Spleen (tissue), 11 donors: ENCODE data around the gene ZDHHC17. TPM values are rescaled to one million over a fixed set of nuclear protein-coding genes. Genes with fewer than 3 reads are reported as not detected.

Experiments
- DNase-seq: peaks from one replicate; pipeline ENCODE4 v3.0.0-alpha.2; 2020
- H3K27ac ChIP-seq, 8 donors: fragments of 200-600 bp; sonication (generic) in 7 of 8; 1 replicate in 4 of 8; 2 replicates in 4 of 8; pipeline versions ENCODE4 v1.5.0 to v1.8.0; 2016 to 2021; ENCODE audit warnings: inconsistent platforms in 4 of 8, mild to moderate bottlenecking in 4 of 8, moderate library complexity in 1 of 8
- H3K27me3 ChIP-seq, 7 donors: fragments of 200-600 bp; sonication (generic) in 6 of 7; replicated peaks in 1 of 7; 1 replicate in 4 of 7; 2 replicates in 3 of 7; pipeline versions ENCODE4 v1.5.0 to v1.8.0; 2016 to 2021; ENCODE audit warnings: inconsistent platforms in 3 of 7, mild to moderate bottlenecking in 1 of 7
- H3K36me3 ChIP-seq, 6 donors: fragments of 200-600 bp; sonication (generic) in 5 of 6; 1 replicate in 4 of 6; 2 replicates in 2 of 6; pipeline versions ENCODE4 v1.5.0 to v1.8.0; 2016 to 2021; ENCODE audit warnings: inconsistent platforms in 2 of 6
- H3K4me1 ChIP-seq, 6 donors: fragments of 200-600 bp; sonication (generic) in 5 of 6; 1 replicate in 3 of 6; 2 replicates in 3 of 6; pipeline versions ENCODE4 v1.5.0 to v1.8.0; 2016 to 2021; ENCODE audit warnings: inconsistent platforms in 3 of 6
- H3K4me3 ChIP-seq, 8 donors: fragments of 200-600 bp; sonication (generic) in 7 of 8; 1 replicate in 4 of 8; 2 replicates in 4 of 8; pipeline versions ENCODE4 v1.5.0 to v1.8.0; 2016 to 2021; ENCODE audit warnings: inconsistent platforms in 4 of 8, mild to moderate bottlenecking in 4 of 8, moderate library complexity in 2 of 8
- H3K9me3 ChIP-seq, 8 donors: fragments of 200-600 bp; sonication (generic) in 7 of 8; 1 replicate in 4 of 8; 2 replicates in 4 of 8; pipeline versions ENCODE4 v1.5.0 to v1.8.0; 2016 to 2021; ENCODE audit warnings: inconsistent platforms in 4 of 8
- POLR2A ChIP-seq, 3 donors: fragments of 450-650 bp; IDR thresholded peaks; one replicate each; pipeline ENCODE4 v1.5.1; 2017; ENCODE audit warnings: antibody characterized with exemption in 3 of 3, mild to moderate bottlenecking in 1 of 3
- POLR2AphosphoS5 ChIP-seq, 3 donors: sonication (generic); formaldehyde crosslinking; IDR thresholded peaks; one replicate each; pipeline ENCODE4 v1.5.1; 2017; ENCODE audit warnings: antibody characterized with exemption in 3 of 3
- WGBS, 5 donors: extraction: QIAGEN DNeasy Blood & Tissue Kit in 3 of 5; methylation state at CpG; one replicate each; pipeline versions ENCODE4 v1.1.5 to v1.1.7; 2013 to 2018; 5-methylcytosine and 5-hydroxymethylcytosine counted together
- intact Hi-C: fragments of 100-400 bp; cut with DNase I; formaldehyde crosslinking; loops from one replicate; pipeline ENCODE4 v1.15.0; 2023; ENCODE audit warnings: low total_unique reads
- polyA plus RNA-seq, 3 donors: library from polyadenylated mRNA; stranded (reverse); fragments of 200-250 nt; gene quantifications; one replicate each; pipeline ENCODE4 v1.2.1, GENCODE V29; 2013
- total RNA-seq, 7 donors: library from RNA; depleted of rRNA in 3 of 7; stranded (reverse); fragments of >200 nt in 3 of 7; fragmentation: NEBNext Ultra II Directional in 4 of 7; extraction: Animal tissue kit (Norgen Biotek cat#: 25700) in 4 of 7; gene quantifications; one replicate each; pipeline versions ENCODE4 v1.1.0 to v1.2.1, GENCODE V29; 2016 to 2021
- TF ChIP-seq, protein P1 (sequence below), 11 experiments: fragments of 200-600 bp in 7 of 11; fragments of 450-650 bp in 4 of 11; sonication (generic) in 4 of 11; IDR thresholded peaks in 8 of 11; conservative IDR thresholded peaks in 3 of 11; 1 replicate in 7 of 11; 2 replicates in 4 of 11; pipeline versions ENCODE4 v1.4.0 to v1.8.0; 2016 to 2021; ENCODE audit warnings: antibody characterized with exemption in 11 of 11, inconsistent platforms in 4 of 11, mild to moderate bottlenecking in 1 of 11
- donor health status: healthy with polysubstance abuse.
- donor health status: DM: no; HTN: no; CAD: no; lungs with moderate emphysema.
- donor health status: DM: no; HTN: no; CAD: no.
- donor health status: Bipolar disorder and iron deficiency.
- donor health status: healthy.
- donor health status: DM: no; HTN: no; CAD: no.
- donor health status: DM: yes; HTN: yes; CAD: no.

The ZDHHC17 gene
- total and polyA plus RNA-seq, 10 donors, result 10.1 to 69.4 (median 45.8) TPM

- no peaks in the 10 kb centered on the region for H3K27me3 ChIP-seq
- WGBS, 5 donors, result 93 to 96% (median 93%) methylated on average over 12 of the region's 12 CpGs
- no peaks in the 10 kb centered on the region for H3K4me1 ChIP-seq
- H3K9me3 ChIP-seq, result no peaks in the 10 kb centered on the region
- H3K4me3 ChIP-seq, result no peak overlapping the region
- peaks cover 0 to 8% (median 0%) of the 10 kb centered on the region in 6 donors for H3K36me3 ChIP-seq
- intact Hi-C loops, result no loop called here
- TF ChIP-seq POLR2AphosphoS5 (IDR thresholded peaks at IDR 0.05) (no peak), POLR2A (IDR thresholded peaks at IDR 0.05) (no peak)
- TF ChIP-seq, protein P1, sequence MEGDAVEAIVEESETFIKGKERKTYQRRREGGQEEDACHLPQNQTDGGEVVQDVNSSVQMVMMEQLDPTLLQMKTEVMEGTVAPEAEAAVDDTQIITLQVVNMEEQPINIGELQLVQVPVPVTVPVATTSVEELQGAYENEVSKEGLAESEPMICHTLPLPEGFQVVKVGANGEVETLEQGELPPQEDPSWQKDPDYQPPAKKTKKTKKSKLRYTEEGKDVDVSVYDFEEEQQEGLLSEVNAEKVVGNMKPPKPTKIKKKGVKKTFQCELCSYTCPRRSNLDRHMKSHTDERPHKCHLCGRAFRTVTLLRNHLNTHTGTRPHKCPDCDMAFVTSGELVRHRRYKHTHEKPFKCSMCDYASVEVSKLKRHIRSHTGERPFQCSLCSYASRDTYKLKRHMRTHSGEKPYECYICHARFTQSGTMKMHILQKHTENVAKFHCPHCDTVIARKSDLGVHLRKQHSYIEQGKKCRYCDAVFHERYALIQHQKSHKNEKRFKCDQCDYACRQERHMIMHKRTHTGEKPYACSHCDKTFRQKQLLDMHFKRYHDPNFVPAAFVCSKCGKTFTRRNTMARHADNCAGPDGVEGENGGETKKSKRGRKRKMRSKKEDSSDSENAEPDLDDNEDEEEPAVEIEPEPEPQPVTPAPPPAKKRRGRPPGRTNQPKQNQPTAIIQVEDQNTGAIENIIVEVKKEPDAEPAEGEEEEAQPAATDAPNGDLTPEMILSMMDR (IDR thresholded peaks at IDR 0.05 in 8 of 11, conservative IDR thresholded peaks at IDR 0.05 in 3 of 11), result no peak
- DNase-seq, result no peak
- no peak overlapping the region for H3K27ac ChIP-seq
Observed at GRCh38 chr12:76863005-76863670, 99.2 kb downstream of the ZDHHC17 start.

GRCh38 chr12:76863837-76864236 lies 99.9 kb downstream of the ZDHHC17 start:
- H3K36me3 ChIP-seq, result peaks cover 0 to 8% (median 0%) of the 10 kb centered on the region in 6 donors
- no peak overlapping the region for H3K27ac ChIP-seq
- H3K4me3 ChIP-seq, result no peak overlapping the region
- H3K27me3 ChIP-seq, result no peaks in the 10 kb centered on the region
- H3K4me1 ChIP-seq, result no peaks in the 10 kb centered on the region
- WGBS, 5 donors, result 50 to 77% (median 72%) methylated on average over 4 of the region's 4 CpGs
- intact Hi-C loops, result no loop called here
- no peaks in the 10 kb centered on the region for H3K9me3 ChIP-seq
- no peak for DNase-seq
- TF ChIP-seq POLR2A (IDR thresholded peaks at IDR 0.05), result no peak
- no peak for TF ChIP-seq POLR2AphosphoS5 (IDR thresholded peaks at IDR 0.05)
- TF ChIP-seq, protein P1 (IDR thresholded peaks at IDR 0.05 in 8 of 11, conservative IDR thresholded peaks at IDR 0.05 in 3 of 11), result no peak

DNA sequence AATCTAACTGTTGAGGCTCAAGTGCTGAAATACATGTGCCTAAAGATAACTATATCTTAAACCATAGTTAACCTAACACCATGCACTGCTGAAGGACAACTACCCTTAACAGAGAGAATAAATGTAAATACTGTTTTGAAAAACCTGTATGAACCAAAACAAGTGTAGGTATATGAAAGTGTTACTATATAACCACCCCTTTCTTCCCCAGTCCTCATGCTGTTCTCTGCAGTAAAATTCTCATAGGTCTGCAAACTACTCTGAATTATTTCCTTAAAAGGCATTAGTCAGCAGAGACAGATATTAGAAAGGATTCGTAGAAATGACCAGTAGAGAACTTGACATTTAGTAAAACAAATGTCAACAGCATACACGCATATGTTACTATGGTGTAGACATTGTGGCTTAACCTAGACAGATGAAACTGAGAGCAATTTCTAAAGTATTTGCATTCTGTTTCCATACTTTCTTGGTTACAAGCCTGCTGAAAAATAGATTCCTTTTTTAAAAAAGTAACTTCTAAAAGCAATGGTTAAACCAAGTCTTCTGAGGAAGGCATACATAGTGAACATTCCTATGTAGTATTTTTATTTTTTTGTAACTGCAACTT lies 101.0 kb downstream of the ZDHHC17 start:
- intact Hi-C loops, result no loop called here
- Histone ChIP-seq H3K9me3 (no peaks in the 10 kb centered on the region), H3K4me1 (no peaks in the 10 kb centered on the region), H3K27ac (no peak overlapping the region), H3K4me3 (no peak overlapping the region), H3K27me3 (no peaks in the 10 kb centered on the region), H3K36me3 (peaks cover 0 to 3% (median 0%) of the 10 kb centered on the region in 6 donors)
- no peak for TF ChIP-seq POLR2A (IDR thresholded peaks at IDR 0.05)
- TF ChIP-seq POLR2AphosphoS5 (IDR thresholded peaks at IDR 0.05), result no peak
- TF ChIP-seq, protein P1 (IDR thresholded peaks at IDR 0.05 in 8 of 11, conservative IDR thresholded peaks at IDR 0.05 in 3 of 11), result no peak
- WGBS, 5 donors, result 70 to 82% (median 82%) methylated on average over 2 of the region's 2 CpGs
- DNase-seq, result no peak

GRCh38 chr12:76866151-76866567 lies 102.2 kb downstream of the ZDHHC17 start:
- no peaks in the 10 kb centered on the region for H3K4me1 ChIP-seq
- no peak for TF ChIP-seq POLR2AphosphoS5 (IDR thresholded peaks at IDR 0.05)
- TF ChIP-seq, protein P1 (IDR thresholded peaks at IDR 0.05 in 8 of 11, conservative IDR thresholded peaks at IDR 0.05 in 3 of 11), result no peak
- TF ChIP-seq POLR2A (IDR thresholded peaks at IDR 0.05), result no peak
- intact Hi-C loops, result no loop called here
- WGBS, 5 donors, result 74 to 86% (median 78%) methylated on average over 8 of the region's 8 CpGs
- DNase-seq, result no peak
- H3K9me3 ChIP-seq, result no peaks in the 10 kb centered on the region
- no peak overlapping the region for H3K4me3 ChIP-seq
- no peak overlapping the region for H3K27ac ChIP-seq
- H3K27me3 ChIP-seq, result no peaks in the 10 kb centered on the region
- no peaks in the 10 kb centered on the region for H3K36me3 ChIP-seq
